ENCODE results near the gene STK24.

GRCh38 chr13:98546402-98546801, 30.5 kb downstream of the STK24 start:
- no peak for TF ChIP-seq POLR2A (IDR thresholded peaks at IDR 0.05)
- no peak for TF ChIP-seq CTCF (IDR thresholded peaks at IDR 0.05)
- no peak for TF ChIP-seq POLR2AphosphoS5 (IDR thresholded peaks at IDR 0.05)

All from breast epithelium (tissue), 3 donors.